Stomach smooth muscle (tissue), 2 donors: Measurements from ENCODE around the gene NXN.

Experiments
- H3K27ac ChIP-seq: one replicate; pipeline ENCODE4 v1.7.0; 2013; ENCODE audit warnings: mild to moderate bottlenecking, low read length, inconsistent platforms
- H3K27me3 ChIP-seq, 2 donors: one replicate each; pipeline ENCODE4 v1.7.0; 2013; ENCODE audit warnings: low read length in 2 of 2; ENCODE audit not compliant: insufficient read depth in 2 of 2, control insufficient read depth in 1 of 2
- H3K36me3 ChIP-seq, 2 donors: one replicate each; pipeline ENCODE4 v1.7.0; 2013; ENCODE audit warnings: low read length in 2 of 2; ENCODE audit not compliant: control insufficient read depth in 2 of 2, insufficient read depth in 2 of 2
- H3K4me1 ChIP-seq: one replicate; pipeline ENCODE4 v1.7.0; 2013; ENCODE audit warnings: low read length; ENCODE audit not compliant: control insufficient read depth, insufficient read depth
- H3K4me3 ChIP-seq, 2 donors: one replicate each; pipeline ENCODE4 v1.7.0; 2013; ENCODE audit warnings: low read length in 2 of 2
- H3K9ac ChIP-seq, 2 donors: one replicate each; pipeline ENCODE4 v1.7.0; 2013; ENCODE audit warnings: low read length in 2 of 2, mild to moderate bottlenecking in 1 of 2
- H3K9me3 ChIP-seq, 2 donors: one replicate each; pipeline ENCODE4 v1.7.0; 2013; ENCODE audit warnings: low read length in 2 of 2; ENCODE audit not compliant: control insufficient read depth in 2 of 2
- donor health status: healthy.
- donor health status: Pancreatic carcinoma.

NXN gene

GRCh38 chr17:826778-827177, 152.8 kb downstream of the NXN start:
- no peaks in the 10 kb centered on the region for H3K27me3 ChIP-seq
- H3K4me3 ChIP-seq = no peak overlapping the region
- H3K9me3 ChIP-seq = no peaks in the 10 kb centered on the region
- no peaks in the 10 kb centered on the region for H3K4me1 ChIP-seq
- no peak overlapping the region for H3K27ac ChIP-seq
- H3K9ac ChIP-seq = no peak overlapping the region
- H3K36me3 ChIP-seq = peaks cover 11 to 23% of the 10 kb centered on the region in 2 donors

GRCh38 chr17:825216-825615, 154.4 kb downstream of the NXN start:
- no peak overlapping the region for H3K27ac ChIP-seq
- H3K9ac ChIP-seq = no peak overlapping the region
- H3K9me3 ChIP-seq = no peaks in the 10 kb centered on the region
- H3K36me3 ChIP-seq = peaks cover 11 to 25% of the 10 kb centered on the region in 2 donors
- H3K4me3 ChIP-seq = no peak overlapping the region
- no peaks in the 10 kb centered on the region for H3K4me1 ChIP-seq
- no peaks in the 10 kb centered on the region for H3K27me3 ChIP-seq

GRCh38 chr17:824378-824777, 155.2 kb downstream of the NXN start:
- peaks cover 15 to 28% of the 10 kb centered on the region in 2 donors for H3K36me3 ChIP-seq
- H3K4me3 ChIP-seq = no peak overlapping the region
- H3K9ac ChIP-seq = no peak overlapping the region
- H3K27ac ChIP-seq = no peak overlapping the region
- H3K27me3 ChIP-seq = no peaks in the 10 kb centered on the region
- H3K4me1 ChIP-seq = no peaks in the 10 kb centered on the region
- H3K9me3 ChIP-seq = no peaks in the 10 kb centered on the region

GRCh38 chr17:823501-823902, 156.1 kb downstream of the NXN start:
- Histone ChIP-seq H3K4me3 (no peak overlapping the region), H3K9me3 (no peaks in the 10 kb centered on the region), H3K4me1 (no peaks in the 10 kb centered on the region), H3K27ac (no peak overlapping the region), H3K27me3 (no peaks in the 10 kb centered on the region), H3K36me3 (peaks cover 15 to 32% of the 10 kb centered on the region in 2 donors), H3K9ac (no peak overlapping the region)

- no peak overlapping the region for H3K4me3 ChIP-seq
- H3K27ac ChIP-seq = no peak overlapping the region
- no peaks in the 10 kb centered on the region for H3K27me3 ChIP-seq
- H3K36me3 ChIP-seq = peaks cover 23 to 32% of the 10 kb centered on the region in 2 donors
- H3K9me3 ChIP-seq = no peaks in the 10 kb centered on the region
- no peak overlapping the region for H3K9ac ChIP-seq
- H3K4me1 ChIP-seq = no peaks in the 10 kb centered on the region
Measured at GRCh38 chr17:819251-819650, 160.3 kb downstream of the NXN start.

- no peak overlapping the region for H3K9ac ChIP-seq
- H3K4me3 ChIP-seq = no peak overlapping the region
- H3K27ac ChIP-seq = no peak overlapping the region
- H3K27me3 ChIP-seq = no peaks in the 10 kb centered on the region
- H3K9me3 ChIP-seq = no peaks in the 10 kb centered on the region
- peaks cover 20 to 34% of the 10 kb centered on the region in 2 donors for H3K36me3 ChIP-seq
- peaks cover 4% of the 10 kb centered on the region for H3K4me1 ChIP-seq
Measured at GRCh38 chr17:814371-814770, 165.2 kb downstream of the NXN start.

GRCh38 chr17:812638-813204, 166.9 kb downstream of the NXN start:
- H3K9ac ChIP-seq = no peak overlapping the region

GRCh38 chr17:811051-811784, 168.4 kb downstream of the NXN start:
- H3K36me3 ChIP-seq = peaks cover 19 to 26% of the 10 kb centered on the region in 2 donors
- no peak overlapping the region for H3K4me3 ChIP-seq
- no peaks in the 10 kb centered on the region for H3K9me3 ChIP-seq
- H3K9ac ChIP-seq = no peak overlapping the region
- peaks cover 4% of the 10 kb centered on the region for H3K4me1 ChIP-seq
- H3K27ac ChIP-seq = no peak overlapping the region
- H3K27me3 ChIP-seq = no peaks in the 10 kb centered on the region

More at GRCh38 chr17:812638-813204, 166.9 kb downstream of the NXN start:
- H3K4me3 ChIP-seq = no peak overlapping the region
- H3K27me3 ChIP-seq = no peaks in the 10 kb centered on the region
- peaks cover 20 to 31% of the 10 kb centered on the region in 2 donors for H3K36me3 ChIP-seq
- no peak overlapping the region for H3K27ac ChIP-seq
- H3K9me3 ChIP-seq = no peaks in the 10 kb centered on the region
- peaks cover 4% of the 10 kb centered on the region for H3K4me1 ChIP-seq

GRCh38 chr17:807523-808294, 171.9 kb downstream of the NXN start:
- H3K27me3 ChIP-seq = no peaks in the 10 kb centered on the region
- no peak overlapping the region for H3K27ac ChIP-seq
- H3K36me3 ChIP-seq = peaks cover 14 to 20% of the 10 kb centered on the region in 2 donors
- no peak overlapping the region for H3K9ac ChIP-seq
- H3K9me3 ChIP-seq = no peaks in the 10 kb centered on the region
- H3K4me3 ChIP-seq = no peak overlapping the region
- peaks cover 4% of the 10 kb centered on the region for H3K4me1 ChIP-seq

GRCh38 chr17:806781-807522, 172.6 kb downstream of the NXN start:
- no peak overlapping the region for H3K27ac ChIP-seq
- H3K36me3 ChIP-seq = peaks cover 10 to 15% of the 10 kb centered on the region in 2 donors
- no peak overlapping the region for H3K9ac ChIP-seq
- H3K4me3 ChIP-seq = no peak overlapping the region
- peaks cover 4% of the 10 kb centered on the region for H3K4me1 ChIP-seq
- no peaks in the 10 kb centered on the region for H3K27me3 ChIP-seq
- H3K9me3 ChIP-seq = no peaks in the 10 kb centered on the region
